HG02884 (cell line): ENCODE measurements around the gene MASP1.
"Not testable (repeated sequence)": the region's sequence is repeated elsewhere in the genome, so short reads cannot be mapped to it uniquely, and the experiment has no call there.

Experiments
- ATAC-seq: cut with Tn5 transposase; IDR thresholded peaks from one replicate; pipeline ENCODE4 v1.9.1; 2021; ENCODE audit warnings: mild to moderate bottlenecking, moderate library complexity; ENCODE audit not compliant: unreplicated experiment

MASP1 gene

DNA sequence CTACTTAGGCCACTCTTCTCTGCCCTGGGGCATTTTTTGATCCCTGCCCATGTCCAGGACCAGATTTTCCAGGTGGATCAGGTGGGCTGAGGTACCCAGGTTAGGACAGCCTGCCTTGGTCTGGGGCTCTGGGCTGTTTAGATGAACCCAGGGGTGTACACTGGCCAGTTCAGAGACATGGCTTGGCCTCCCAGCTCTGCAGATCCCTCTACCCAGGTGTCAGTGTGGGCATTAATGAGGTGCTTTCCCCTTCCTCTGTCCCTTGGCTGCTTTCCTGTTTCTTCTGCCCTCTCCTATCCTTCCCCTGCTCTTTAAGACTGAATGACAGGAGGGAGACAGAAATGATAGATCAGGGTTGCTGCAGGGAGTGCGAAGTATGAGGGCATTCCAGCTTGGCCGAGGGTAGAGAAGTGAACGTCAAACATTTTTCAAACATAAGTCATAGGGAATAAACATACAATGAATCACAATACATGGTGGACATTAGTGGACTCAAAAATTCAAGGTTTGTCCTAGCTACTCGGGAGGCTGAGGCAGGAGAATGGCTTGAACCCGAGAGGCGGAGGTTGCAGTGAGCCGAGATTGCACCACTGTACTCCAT is 63.8 kb downstream of the MASP1 start:
- ATAC-seq: no peak

DNA sequence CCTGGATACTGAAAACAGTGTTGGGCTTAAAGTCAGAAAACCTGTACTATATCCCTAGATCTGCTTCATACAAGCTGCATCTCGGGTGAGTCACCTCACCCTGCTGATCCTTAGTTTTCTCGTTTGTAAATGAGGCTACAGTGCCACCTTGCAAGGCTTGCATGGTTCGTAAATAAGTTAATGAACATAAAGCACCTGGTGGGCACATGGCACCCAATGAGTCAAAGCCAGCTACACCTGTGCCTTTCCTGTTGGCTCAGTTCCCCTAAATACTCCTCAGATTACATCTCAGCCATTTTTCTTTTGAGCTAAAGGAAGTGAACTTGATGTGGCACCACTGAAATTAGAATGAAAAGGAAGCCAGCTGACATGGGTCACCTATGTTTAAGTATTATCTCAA is 67.7 kb downstream of the MASP1 start:
- ATAC-seq: no peak

DNA sequence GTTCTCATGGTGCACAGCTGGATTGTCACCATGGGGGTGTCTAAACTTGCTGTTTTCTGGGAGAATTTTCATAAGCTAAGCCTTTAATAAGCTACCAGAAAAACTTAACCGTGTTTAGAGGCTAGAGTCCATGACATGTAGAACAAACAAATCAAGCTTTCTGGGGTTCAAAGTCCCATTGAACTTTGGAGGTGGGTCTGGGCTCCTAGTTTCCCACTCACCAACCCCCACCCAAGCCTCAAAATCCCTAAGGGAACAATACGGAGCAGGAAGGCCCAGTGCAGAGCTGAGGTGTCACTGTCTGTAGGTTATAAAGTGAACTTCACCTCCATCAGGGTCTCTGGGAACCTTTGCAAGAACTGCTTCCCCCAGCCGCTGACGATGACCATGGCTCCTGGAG is 68.7 kb downstream of the MASP1 start:
- no peak for ATAC-seq

DNA sequence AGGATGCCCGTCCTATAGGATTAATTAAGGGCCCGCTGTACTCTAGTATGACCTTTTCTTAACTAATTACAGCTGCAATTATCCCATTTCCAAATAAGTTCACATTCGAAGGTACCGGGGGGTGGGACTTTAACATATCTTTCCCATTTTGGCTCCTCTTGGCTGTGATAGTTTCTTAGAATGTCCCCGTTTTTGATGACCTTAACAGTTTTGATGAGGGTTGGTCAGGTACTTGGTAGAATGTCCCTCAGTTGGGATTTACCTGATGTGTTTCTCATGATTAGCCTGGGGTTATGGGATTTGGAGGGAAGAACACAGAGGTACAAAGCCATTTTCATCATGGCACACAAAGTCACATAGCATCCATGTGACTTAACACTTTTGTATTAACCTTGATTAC is 76.1 kb downstream of the MASP1 start:
- ATAC-seq: no peak

DNA sequence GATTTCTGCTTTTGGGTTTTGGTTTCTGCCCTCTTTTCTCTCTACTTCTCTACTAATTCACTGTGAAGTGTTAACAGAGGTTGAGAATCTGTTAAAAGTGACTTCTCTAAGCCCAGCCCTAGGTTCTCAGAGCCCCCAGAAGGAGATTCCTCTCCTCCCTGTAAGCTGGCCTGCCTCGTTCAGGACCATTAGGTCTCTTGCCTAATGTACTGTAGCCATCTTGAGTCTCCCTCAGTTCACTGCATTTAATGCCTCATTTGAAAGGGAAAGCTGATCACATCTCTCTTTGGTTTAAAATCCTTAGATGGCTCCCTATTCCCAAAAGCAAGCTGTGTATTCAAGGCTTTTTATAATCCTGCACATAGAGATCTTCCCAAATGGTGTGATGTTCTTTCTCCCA is 77.9 kb downstream of the MASP1 start:
- ATAC-seq: no peak

DNA sequence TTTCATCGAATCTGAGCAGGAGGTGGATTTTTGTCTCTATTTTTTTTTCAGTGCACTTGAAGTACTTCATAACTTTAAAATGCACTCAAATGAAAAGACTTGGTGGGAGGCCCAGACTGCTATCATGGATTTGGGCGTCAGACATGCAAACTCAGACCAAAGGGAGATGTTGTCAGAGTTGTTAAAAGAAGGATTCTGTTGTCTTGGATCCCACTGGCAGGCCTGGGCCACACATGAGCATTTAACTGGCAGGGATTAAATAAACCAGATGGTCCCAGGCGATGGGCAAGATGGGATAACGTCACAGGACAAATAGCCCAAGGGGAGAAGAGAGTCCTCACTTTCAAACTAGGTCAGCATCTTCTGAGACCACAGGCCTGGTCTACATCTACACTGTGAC is 78.8 kb downstream of the MASP1 start:
- ATAC-seq: no peak

DNA sequence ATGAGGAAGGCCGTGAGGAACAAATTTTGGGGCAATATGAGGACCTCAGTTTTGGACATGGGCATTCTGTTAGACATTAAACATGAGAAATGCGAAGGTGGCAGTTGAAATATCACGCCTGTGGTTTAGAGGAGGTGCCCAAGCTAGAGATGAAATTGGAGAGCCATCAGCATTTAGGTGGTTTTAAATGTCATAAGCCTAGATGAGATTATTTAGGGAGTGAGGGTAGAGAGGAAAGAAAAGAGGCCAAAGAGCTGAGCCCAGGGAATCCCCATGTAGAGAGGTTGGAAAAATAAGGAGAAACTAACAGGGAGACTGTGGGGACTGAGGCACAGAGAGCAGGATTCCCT is 79.4 kb downstream of the MASP1 start:
- ATAC-seq: no peak

DNA sequence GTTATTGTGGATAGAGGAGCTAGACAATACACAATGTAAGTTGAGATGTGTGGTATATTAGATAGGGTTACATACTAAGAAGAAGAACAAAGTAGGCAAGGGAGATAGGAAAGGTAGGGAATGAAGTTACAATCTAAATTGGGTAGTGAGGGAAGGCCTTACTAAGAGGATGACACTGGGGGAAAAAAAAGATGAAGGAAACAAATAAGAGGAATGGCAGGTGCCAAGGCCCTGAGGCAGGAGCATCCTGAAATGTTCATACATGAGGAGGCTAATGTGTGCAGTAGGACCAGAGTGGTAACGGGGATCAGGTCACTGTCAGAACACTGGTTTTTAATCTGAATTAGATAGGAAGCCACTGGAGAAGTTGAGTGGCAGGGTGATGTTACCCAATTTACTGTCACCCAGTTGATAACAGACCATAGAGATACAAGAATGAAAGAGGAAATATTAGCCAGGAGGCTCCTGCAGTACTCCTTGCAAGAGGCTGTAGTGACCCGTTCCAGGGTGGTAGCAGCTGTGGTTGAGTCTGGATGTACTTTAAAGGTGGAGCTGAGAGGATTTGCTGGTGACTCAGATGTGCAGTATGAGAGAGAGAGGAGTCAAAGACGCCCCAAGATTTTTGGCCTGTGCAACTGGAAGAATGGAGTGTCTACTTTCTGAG is 79.9 kb downstream of the MASP1 start:
- ATAC-seq: no peak

DNA sequence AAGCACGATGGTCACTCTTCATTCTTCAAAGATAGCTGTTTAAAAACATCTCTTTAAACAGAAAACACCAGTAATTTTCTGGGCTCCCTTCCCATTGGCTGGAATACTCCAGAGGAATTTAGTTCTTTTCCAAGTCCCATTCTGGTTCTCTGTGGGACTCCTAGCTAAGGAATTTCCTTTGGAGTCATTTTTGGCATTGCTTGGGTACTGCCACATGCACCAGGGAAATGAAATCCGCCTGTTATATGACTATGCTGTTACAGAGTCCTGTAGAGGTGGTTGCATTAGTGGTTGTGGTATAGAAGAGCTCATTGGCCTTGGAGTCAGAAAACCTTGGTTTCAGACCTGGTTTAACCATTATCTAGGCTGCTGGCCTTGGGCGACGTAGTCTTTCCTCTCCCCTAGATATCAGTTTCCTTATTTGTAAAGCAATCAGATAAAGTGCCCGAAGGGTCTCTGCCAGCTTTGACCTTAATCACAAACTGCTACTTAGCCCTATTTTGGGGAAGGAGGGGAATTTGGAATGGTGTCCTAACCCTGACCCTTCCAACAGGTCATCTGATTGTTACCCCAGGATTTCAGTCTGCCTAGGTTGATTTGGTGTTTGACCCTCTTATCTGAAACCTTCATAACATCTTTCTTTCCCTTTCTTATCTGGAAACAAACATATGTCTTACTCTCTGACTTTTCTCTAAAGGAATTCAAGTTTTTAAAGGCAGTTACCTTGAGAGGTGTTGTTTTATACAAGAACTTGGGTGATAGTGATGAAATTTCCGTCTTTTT is 80.8 kb downstream of the MASP1 start:
- ATAC-seq: no peak

DNA sequence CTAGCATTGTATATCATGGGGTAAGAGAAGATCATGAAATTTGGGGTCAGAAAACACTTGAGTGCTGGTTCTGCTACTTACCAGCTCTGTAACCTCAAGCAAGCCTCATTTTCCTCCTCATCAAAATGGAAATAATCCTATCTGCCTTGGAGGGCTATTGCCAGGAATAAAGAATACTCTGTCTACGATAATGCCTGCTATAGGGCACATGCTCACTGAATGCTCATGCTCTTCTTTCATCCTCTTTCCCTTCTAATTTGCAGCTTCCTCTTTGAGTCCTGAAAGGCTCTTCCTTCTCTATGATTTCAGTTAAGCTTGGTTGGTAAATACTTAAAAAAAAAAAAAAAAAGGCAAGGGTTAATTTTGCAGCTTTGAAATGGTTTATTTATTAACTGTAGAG is 81.4 kb downstream of the MASP1 start:
- no peak for ATAC-seq

DNA sequence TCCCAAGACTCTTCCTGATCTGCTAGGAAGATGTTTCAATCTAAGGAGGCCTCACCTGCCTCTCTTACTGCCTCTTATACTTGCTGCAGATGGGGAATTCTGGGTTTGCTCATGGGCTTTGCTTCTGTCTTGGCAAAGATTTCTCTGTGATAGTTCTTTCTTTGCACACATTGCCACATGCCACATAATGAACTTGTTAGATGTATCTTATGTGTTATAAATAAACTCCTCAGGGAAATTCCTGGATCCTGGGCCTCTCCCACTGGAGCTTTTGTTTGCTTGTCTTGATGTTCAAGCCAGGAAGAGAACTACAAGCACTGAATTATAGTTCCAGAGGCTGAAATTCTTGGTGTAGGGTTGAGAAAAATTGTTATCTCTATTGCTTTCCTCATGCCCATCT is 82.0 kb downstream of the MASP1 start:
- no peak for ATAC-seq

DNA sequence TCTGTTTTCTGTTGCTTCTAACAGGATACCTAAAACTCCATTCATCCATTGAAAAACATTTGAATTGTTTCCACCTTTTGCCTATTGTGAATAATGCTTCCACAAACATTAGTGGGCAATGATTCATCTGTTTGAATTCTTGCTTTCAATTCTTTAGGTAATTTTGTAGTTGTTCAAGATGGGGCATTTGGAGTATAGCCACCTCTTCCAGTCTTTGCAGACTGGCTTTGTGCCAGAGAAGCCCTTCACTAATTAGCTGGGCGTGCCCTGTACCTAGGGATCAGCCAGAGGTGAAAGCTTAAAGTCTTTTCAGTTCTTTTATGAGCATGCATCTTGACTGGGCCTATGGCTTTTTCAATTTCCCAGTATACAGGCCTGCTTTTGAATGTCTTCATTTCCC is 83.4 kb downstream of the MASP1 start:
- ATAC-seq: no peak

DNA sequence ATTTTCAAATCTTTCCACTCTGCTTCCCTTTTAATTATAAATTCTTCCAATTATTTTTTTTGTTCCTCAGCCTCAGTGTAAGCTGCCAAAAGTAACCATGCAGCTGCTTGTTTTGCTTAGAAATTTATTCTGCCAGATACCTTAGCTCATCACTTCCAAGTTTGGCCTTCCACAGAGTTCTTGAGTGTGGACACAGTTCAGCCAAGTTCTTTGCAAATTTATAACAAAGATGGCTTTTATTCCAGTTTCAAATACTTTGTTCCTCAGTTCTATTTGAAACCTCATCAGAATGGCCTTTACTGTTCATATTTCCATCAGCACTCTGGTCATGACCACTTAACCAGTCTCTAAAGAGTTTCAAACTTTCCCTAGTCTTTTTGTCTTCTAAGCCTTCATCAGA is 83.9 kb downstream of the MASP1 start:
- ATAC-seq: no peak

DNA sequence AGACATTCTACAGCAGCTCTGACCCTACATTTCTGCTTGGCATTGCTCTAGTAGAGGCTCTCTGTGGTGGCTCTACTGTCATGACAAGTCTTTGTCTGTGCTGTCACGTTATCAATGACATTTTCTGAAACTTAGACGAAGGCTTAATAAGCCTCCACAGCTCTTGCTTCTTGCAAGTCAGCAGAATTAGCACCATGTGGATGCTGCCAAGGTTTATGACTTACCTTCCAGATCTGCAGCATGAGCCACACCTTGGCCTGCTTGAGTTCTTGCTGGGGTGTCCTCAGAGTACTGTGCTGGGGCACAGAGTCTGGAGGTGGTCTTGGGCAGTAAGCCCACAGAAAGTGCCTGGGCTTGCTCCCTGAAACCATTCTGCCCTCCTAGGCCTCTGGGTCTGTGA is 84.5 kb downstream of the MASP1 start:
- ATAC-seq: no peak

DNA sequence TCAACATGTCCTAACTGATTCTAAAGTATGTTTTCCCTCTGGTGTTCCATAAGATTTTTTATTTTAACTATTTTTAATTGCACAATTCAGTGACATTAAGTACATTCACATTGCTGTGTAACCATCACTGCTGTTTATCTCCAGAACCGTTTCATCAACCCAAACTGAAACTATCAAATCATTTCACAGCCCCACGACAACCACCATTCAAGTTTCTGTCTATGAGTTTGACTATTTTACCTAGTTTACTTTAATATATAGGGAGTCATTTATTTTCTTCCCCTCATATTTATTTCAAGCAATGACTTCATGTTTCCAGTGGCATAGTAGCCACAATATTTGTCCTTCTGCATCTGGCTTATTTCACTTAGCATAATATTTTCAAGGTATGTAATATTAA is 85.9 kb downstream of the MASP1 start:
- ATAC-seq: no peak

DNA sequence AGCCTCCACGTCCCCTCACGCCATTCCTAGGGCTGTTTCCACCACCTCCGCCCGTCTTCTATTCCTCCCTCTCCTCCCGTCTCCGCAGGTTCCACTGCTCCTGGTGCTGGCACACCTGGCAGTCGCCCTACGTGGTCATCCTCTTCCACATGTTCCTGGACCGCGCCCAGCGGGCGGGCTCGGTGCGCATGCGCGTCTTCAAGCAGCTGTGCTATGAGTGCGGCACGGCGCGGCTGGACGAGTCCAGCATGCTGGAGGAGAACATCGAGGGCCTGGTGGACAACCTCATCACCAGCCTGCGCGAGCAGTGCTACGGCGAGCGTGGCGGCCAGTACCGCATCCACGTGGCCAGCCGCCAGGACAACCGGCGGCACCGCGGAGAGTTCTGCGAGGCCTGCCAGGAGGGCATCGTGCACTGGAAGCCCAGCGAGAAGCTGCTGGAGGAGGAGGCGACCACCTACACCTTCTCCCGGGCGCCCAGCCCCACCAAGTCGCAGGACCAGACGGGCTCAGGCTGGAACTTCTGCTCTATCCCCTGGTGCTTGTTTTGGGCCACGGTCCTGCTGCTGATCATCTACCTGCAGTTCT is 92.0 kb downstream of the MASP1 start:
- not testable (repeated sequence) for ATAC-seq

DNA sequence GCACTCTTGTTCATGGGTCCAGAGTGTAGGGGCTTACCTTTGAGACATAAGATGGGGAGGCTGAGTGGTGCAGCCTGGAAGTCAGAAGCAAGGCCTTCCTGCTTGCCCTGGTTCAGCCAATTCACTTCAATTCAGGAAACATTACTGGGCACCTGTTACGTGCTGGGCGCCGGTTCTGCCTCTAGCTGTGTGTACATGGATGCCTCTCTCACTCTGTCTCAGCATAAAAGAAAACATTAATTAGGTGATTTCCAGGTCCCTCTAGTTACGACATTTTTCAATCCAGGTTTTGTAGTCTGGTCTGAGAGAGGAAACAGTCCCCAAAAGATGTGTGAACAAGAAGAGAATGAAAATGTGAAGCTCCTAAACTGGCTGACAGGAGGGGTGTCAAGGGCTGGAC is 93.0 kb downstream of the MASP1 start:
- no peak for ATAC-seq

DNA sequence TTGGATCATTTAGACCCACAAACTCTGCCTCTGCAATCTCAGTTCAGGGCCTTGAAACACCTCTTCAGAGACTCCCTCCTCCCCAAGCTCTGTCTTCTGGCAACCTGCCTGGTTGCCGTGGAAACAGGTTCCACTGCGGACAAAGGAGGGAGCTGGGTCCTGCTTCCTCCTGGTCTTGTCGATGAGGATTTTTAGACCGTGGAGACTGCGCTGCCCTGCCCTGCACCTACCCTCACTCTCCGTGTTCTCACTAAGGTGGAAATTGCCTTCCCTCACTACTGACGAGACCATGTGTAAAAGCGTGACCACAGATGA is 94.2 kb downstream of the MASP1 start, which contains the start of gene RTP1:
TSS of gene RTP1 (plus strand) at position 152 of the 315 bp plus-strand sequence. CDS start at position 182, 30 bp downstream.
- ATAC-seq: no peak

DNA sequence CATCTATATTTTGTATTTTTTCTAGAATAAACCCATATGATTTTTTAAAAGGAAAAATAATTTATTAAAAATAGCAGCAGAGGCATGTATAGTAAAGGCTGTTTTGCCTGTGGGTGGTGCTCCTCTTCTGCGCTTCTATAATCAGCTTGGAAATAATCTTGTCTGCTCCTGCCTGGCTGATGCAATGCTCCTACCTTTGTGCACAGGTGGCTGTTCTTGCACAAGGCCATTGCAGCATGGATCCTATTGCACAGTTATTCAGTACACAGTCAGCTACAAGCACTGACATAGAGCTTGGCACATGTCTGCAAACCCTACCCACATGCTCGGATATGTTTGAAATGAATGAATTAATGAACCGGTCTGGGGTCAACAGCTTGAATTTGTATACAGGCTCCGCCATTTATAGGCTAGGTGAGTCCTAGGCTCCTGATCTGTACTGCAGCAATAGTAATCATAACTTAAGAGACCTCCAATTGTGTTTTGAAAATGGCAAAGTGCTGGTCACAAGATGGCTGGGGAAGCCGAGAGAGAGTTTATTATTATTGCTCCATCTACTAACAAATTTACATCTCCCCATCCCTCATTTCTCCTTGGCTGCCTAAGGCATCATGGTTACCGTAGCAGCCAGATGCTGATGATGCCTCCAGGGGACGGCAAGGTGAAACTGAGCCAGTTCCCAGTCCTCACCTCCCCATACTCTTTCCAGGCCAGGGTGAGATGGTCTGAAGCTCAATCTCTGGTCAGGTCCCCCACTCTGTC is 94.8 kb downstream of the MASP1 start:
- no peak for ATAC-seq

DNA sequence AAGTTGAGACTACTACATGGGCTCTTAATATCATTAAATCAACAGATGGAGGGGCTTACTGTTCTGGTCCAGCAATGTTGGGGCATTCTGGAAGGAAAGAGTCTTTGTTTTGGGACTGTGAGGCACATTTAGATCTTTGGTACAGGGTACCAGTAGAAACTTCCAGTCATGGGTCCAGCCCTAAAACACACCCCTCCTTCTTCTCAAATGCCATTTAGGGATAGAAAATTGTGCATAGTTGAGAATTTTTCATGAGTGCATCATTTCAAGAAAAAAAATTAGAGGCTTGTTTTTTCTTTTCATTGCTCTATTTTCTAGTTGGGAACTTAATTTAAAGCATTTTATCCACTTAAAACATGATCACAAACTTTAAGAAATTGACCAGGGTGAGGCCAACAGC is 98.4 kb downstream of the MASP1 start:
- ATAC-seq: no peak

DNA sequence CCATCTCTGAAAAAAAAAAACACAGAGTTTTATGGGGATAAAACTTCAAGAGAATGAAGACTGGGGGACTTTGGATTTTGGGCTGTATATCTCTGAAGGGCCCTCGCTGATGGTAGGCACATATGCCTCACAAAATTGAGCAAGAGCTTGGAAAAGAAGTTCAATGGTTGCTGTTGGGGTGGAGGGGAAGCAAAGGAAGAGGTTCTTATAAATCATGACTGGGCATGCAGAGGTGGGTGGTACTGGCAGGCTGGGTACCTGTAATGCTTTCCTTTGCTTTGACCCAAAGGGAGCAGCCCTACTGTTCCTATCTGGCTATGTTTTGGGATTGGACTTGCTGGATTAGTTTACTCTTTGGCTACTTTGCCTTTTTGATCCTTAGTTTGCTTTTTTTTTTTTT is 100.3 kb downstream of the MASP1 start:
- no peak for ATAC-seq
